Effector memory CD4-positive, alpha-beta T cell (primary cell): ENCODE measurements around the gene SMCO2.

Experiments used
- DNase-seq, 3 donors: peaks; one replicate each; pipeline ENCODE4 v3.0.0-alpha.2; 2020
- H3K27ac ChIP-seq: 2 replicates; pipeline ENCODE4 v1.7.0; 2013; ENCODE audit warnings: mild to moderate bottlenecking, low read length, moderate library complexity; ENCODE audit not compliant: insufficient read depth, poor library complexity, severe bottlenecking
- H3K27me3 ChIP-seq: replicated peaks from 2 replicates; pipeline ENCODE4 v1.7.0; 2013; ENCODE audit warnings: mild to moderate bottlenecking, low read length; ENCODE audit not compliant: insufficient read depth, control insufficient read depth, poor library complexity, severe bottlenecking
- H3K36me3 ChIP-seq: 2 replicates; pipeline ENCODE4 v1.7.0; 2013; ENCODE audit warnings: mild to moderate bottlenecking, low read length, moderate library complexity; ENCODE audit not compliant: control insufficient read depth, insufficient read depth
- H3K4me1 ChIP-seq: 2 replicates; pipeline ENCODE4 v1.7.0; 2013; ENCODE audit warnings: low read length, mild to moderate bottlenecking; ENCODE audit not compliant: control insufficient read depth, insufficient read depth, poor library complexity, severe bottlenecking
- H3K4me3 ChIP-seq: 2 replicates; pipeline ENCODE4 v1.7.0; 2013; ENCODE audit warnings: low read length, low read depth, mild to moderate bottlenecking; ENCODE audit not compliant: insufficient read depth, poor library complexity, severe bottlenecking
- H3K9me3 ChIP-seq: 2 replicates; pipeline ENCODE4 v1.7.0; 2013; ENCODE audit warnings: mild to moderate bottlenecking, low read length, moderate library complexity; ENCODE audit not compliant: control insufficient read depth

SMCO2 gene

GRCh38 chr12:27506645-27507189, 60.2 kb downstream of the SMCO2 start:
- Histone ChIP-seq H3K36me3 (no peaks in the 10 kb centered on the region), H3K27ac (no peak overlapping the region), H3K27me3 (no peaks in the 10 kb centered on the region), H3K9me3 (no peaks in the 10 kb centered on the region), H3K4me3 (no peak overlapping the region), H3K4me1 (no peaks in the 10 kb centered on the region)
- no peak for DNase-seq

- H3K27ac ChIP-seq: no peak overlapping the region
- no peaks in the 10 kb centered on the region for H3K36me3 ChIP-seq
- no peak for DNase-seq
- no peaks in the 10 kb centered on the region for H3K9me3 ChIP-seq
- H3K4me3 ChIP-seq: no peak overlapping the region
- no peaks in the 10 kb centered on the region for H3K27me3 ChIP-seq
- H3K4me1 ChIP-seq: no peaks in the 10 kb centered on the region
Observed at GRCh38 chr12:27508736-27509431, 62.3 kb downstream of the SMCO2 start.

GRCh38 chr12:27511031-27511722, 64.6 kb downstream of the SMCO2 start:
- Histone ChIP-seq H3K27me3 (no peaks in the 10 kb centered on the region), H3K9me3 (no peaks in the 10 kb centered on the region), H3K36me3 (no peaks in the 10 kb centered on the region), H3K4me3 (no peak overlapping the region), H3K27ac (no peak overlapping the region), H3K4me1 (no peaks in the 10 kb centered on the region)
- DNase-seq: no peak

- Histone ChIP-seq H3K27ac (no peak overlapping the region), H3K4me1 (no peaks in the 10 kb centered on the region), H3K4me3 (no peak overlapping the region), H3K27me3 (no peaks in the 10 kb centered on the region), H3K9me3 (no peaks in the 10 kb centered on the region), H3K36me3 (no peaks in the 10 kb centered on the region)
- no peak for DNase-seq
Observed at GRCh38 chr12:27511723-27512045, 65.1 kb downstream of the SMCO2 start.

GRCh38 chr12:27513155-27513824, 66.8 kb downstream of the SMCO2 start:
- no peak overlapping the region for H3K27ac ChIP-seq
- no peaks in the 10 kb centered on the region for H3K36me3 ChIP-seq
- H3K4me1 ChIP-seq: no peaks in the 10 kb centered on the region
- H3K27me3 ChIP-seq: no peaks in the 10 kb centered on the region
- no peak for DNase-seq
- no peak overlapping the region for H3K4me3 ChIP-seq
- no peaks in the 10 kb centered on the region for H3K9me3 ChIP-seq

GRCh38 chr12:27515671-27516070, 69.1 kb downstream of the SMCO2 start:
- Histone ChIP-seq H3K4me3 (no peak overlapping the region), H3K27ac (no peak overlapping the region), H3K27me3 (no peaks in the 10 kb centered on the region), H3K9me3 (no peaks in the 10 kb centered on the region), H3K36me3 (no peaks in the 10 kb centered on the region), H3K4me1 (no peaks in the 10 kb centered on the region)
- DNase-seq: no peak

GRCh38 chr12:27516625-27517024, 70.1 kb downstream of the SMCO2 start:
- Histone ChIP-seq H3K4me3 (no peak overlapping the region), H3K9me3 (no peaks in the 10 kb centered on the region), H3K27me3 (no peaks in the 10 kb centered on the region), H3K36me3 (no peaks in the 10 kb centered on the region), H3K4me1 (no peaks in the 10 kb centered on the region), H3K27ac (no peak overlapping the region)
- DNase-seq: no peak

- H3K27me3 ChIP-seq: no peaks in the 10 kb centered on the region
- no peak for DNase-seq
- no peaks in the 10 kb centered on the region for H3K4me1 ChIP-seq
Observed at GRCh38 chr12:27517546-27517945, 71.0 kb downstream of the SMCO2 start.

GRCh38 chr12:27517961-27518665, 71.6 kb downstream of the SMCO2 start:
- Histone ChIP-seq H3K9me3 (no peaks in the 10 kb centered on the region), H3K27me3 (no peaks in the 10 kb centered on the region), H3K4me3 (no peak overlapping the region), H3K4me1 (peaks cover 3% of the 10 kb centered on the region), H3K36me3 (no peaks in the 10 kb centered on the region), H3K27ac (no peak overlapping the region)
- no peak for DNase-seq

More at GRCh38 chr12:27517546-27517945, 71.0 kb downstream of the SMCO2 start:
- Histone ChIP-seq H3K27ac (no peak overlapping the region), H3K9me3 (no peaks in the 10 kb centered on the region), H3K36me3 (no peaks in the 10 kb centered on the region), H3K4me3 (no peak overlapping the region)
